ENCODE results near the gene FREM1. TPM values are rescaled to one million over a fixed set of nuclear protein-coding genes. Genes with fewer than 3 reads are reported as not detected.

The FREM1 gene
- total RNA-seq, 1 experiment from 2014 or later = 0.17 TPM

- H3K4me1 ChIP-seq (replicated peaks; ENCODE audit: insufficient read depth) = no peaks in the 10 kb centered on the region
- no peak overlapping the region for H3K27ac ChIP-seq
- intact Hi-C loops (cut with micrococcal nuclease; ENCODE audit: unreplicated experiment) = no loop called here
- H3K36me3 ChIP-seq (ENCODE audit: low read depth) = no peaks in the 10 kb centered on the region
- ChIA-PET POLR2A (ENCODE audit: unreplicated experiment) (no interaction called here), CTCF (no interaction called here)
- BruUV-seq (replicated peaks) = no TSS peak
- no peak overlapping the region for H3K4me2 ChIP-seq
- H3K27me3 ChIP-seq (ENCODE audit: insufficient read depth, low read depth) = no peaks in the 10 kb centered on the region
- no peaks in the 10 kb centered on the region for H3K79me2 ChIP-seq (ENCODE audit: low read depth)
- no peaks in the 10 kb centered on the region for H3K9me3 ChIP-seq (ENCODE audit: insufficient read depth, low read depth)
- H3K4me3 ChIP-seq = no peak overlapping the region
- no peaks in the 10 kb centered on the region for H3K9me2 ChIP-seq (ENCODE audit: insufficient read depth)
- no peak overlapping the region for H2AFZ ChIP-seq
- no peaks in the 10 kb centered on the region for H4K20me1 ChIP-seq (ENCODE audit: insufficient read depth)
- no peaks in the 10 kb centered on the region for H3F3A ChIP-seq (ENCODE audit: insufficient read depth, low read depth)
- DNase-seq = no peak
- TF ChIP-seq EZH2 (IDR thresholded peaks at IDR 0.05; ENCODE audit: low read depth) = no peak
- TF ChIP-seq CTCF (conservative IDR thresholded peaks at IDR 0.05) = no peak
Measured at GRCh38 chr9:14932231-14932630, 22.0 kb upstream of the FREM1 start.

- H3K9me2 ChIP-seq (ENCODE audit: insufficient read depth) = no peaks in the 10 kb centered on the region
- no peaks in the 10 kb centered on the region for H3K27me3 ChIP-seq (ENCODE audit: insufficient read depth, low read depth)
- H3K27ac ChIP-seq = no peak overlapping the region
- no peaks in the 10 kb centered on the region for H3F3A ChIP-seq (ENCODE audit: insufficient read depth, low read depth)
- no peak overlapping the region for H2AFZ ChIP-seq
- TF ChIP-seq CTCF (conservative IDR thresholded peaks at IDR 0.05) (no peak), EZH2 (IDR thresholded peaks at IDR 0.05; ENCODE audit: low read depth) (no peak)
- H3K4me1 ChIP-seq (replicated peaks; ENCODE audit: insufficient read depth) = no peaks in the 10 kb centered on the region
- H3K4me2 ChIP-seq = no peak overlapping the region
- POLR2A ChIA-PET (ENCODE audit: unreplicated experiment) = interaction anchor here (0.6 kb wide), 1 partner anchor 19 kb away, joined by 3 read pairs; no protein-coding TSS in a partner anchor
- no peaks in the 10 kb centered on the region for H3K79me2 ChIP-seq (ENCODE audit: low read depth)
- H3K4me3 ChIP-seq = no peak overlapping the region
- no TSS peak for BruUV-seq (replicated peaks)
- no peaks in the 10 kb centered on the region for H3K36me3 ChIP-seq (ENCODE audit: low read depth)
- H4K20me1 ChIP-seq (ENCODE audit: insufficient read depth) = no peaks in the 10 kb centered on the region
- no peaks in the 10 kb centered on the region for H3K9me3 ChIP-seq (ENCODE audit: insufficient read depth, low read depth)
- intact Hi-C loops (cut with micrococcal nuclease; ENCODE audit: unreplicated experiment) = no loop called here
- CTCF ChIA-PET = no interaction called here
- no peak for DNase-seq
Measured at GRCh38 chr9:14926941-14927624, 16.9 kb upstream of the FREM1 start.

GRCh38 chr9:14924230-14925219 lies 14.3 kb upstream of the FREM1 start:
- no TSS peak for BruUV-seq (replicated peaks)
- no peak overlapping the region for H2AFZ ChIP-seq
- H3K9me3 ChIP-seq (ENCODE audit: insufficient read depth, low read depth) = no peaks in the 10 kb centered on the region
- H3K79me2 ChIP-seq (ENCODE audit: low read depth) = no peaks in the 10 kb centered on the region
- no peaks in the 10 kb centered on the region for H4K20me1 ChIP-seq (ENCODE audit: insufficient read depth)
- H3F3A ChIP-seq (ENCODE audit: insufficient read depth, low read depth) = no peaks in the 10 kb centered on the region
- CTCF ChIA-PET = no interaction called here
- no peaks in the 10 kb centered on the region for H3K9me2 ChIP-seq (ENCODE audit: insufficient read depth)
- TF ChIP-seq CTCF (conservative IDR thresholded peaks at IDR 0.05) (no peak), EZH2 (IDR thresholded peaks at IDR 0.05; ENCODE audit: low read depth) (no peak)
- POLR2A ChIA-PET (ENCODE audit: unreplicated experiment) = no interaction called here
- no peak overlapping the region for H3K4me3 ChIP-seq
- no peaks in the 10 kb centered on the region for H3K27me3 ChIP-seq (ENCODE audit: insufficient read depth, low read depth)
- H3K27ac ChIP-seq = no peak overlapping the region
- no peaks in the 10 kb centered on the region for H3K4me1 ChIP-seq (replicated peaks; ENCODE audit: insufficient read depth)
- no peak for DNase-seq
- H3K36me3 ChIP-seq (ENCODE audit: low read depth) = no peaks in the 10 kb centered on the region
- H3K4me2 ChIP-seq = no peak overlapping the region
- intact Hi-C loops (cut with micrococcal nuclease; ENCODE audit: unreplicated experiment) = no loop called here
